ENCODE data around the gene MYO5B. TPM values are rescaled to one million over a fixed set of nuclear protein-coding genes. Genes with fewer than 3 reads are reported as not detected.
A peak's percentile ranks its signal among the peaks of the same experiment; 100 is the strongest.

MYO5B gene
- total and polyA plus RNA-seq, 7 experiments from 2014 or later: 0.02 to 0.04 TPM; not detected in 5

DNA sequence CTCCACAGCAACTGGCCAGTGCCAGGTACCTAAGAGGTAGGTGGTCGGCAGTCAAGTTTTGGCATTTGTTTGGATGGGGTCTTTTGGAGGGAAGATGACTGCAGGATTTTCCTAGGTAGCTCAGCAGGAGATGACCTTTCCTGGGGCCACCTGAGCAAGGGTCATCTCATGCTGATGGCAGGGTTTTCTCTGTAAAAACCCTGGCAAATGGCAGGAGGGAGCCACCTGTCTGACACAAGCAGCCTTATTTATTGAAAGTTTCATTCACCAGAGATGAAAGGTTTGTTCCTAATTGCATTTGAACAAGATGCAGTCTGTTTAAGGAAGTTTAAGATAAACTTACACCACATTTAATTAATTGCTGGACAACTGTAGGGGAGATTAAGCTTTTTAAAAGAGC is 350.0 kb downstream of the MYO5B start:
- no peak for DNase-seq
- H3K4me3 ChIP-seq (ENCODE audit: low read length): no peak overlapping the region
- Mint-ChIP-seq H3K36me3 (peaks cover 0 to 4% (median 0%) of the 10 kb centered on the region in 5 donors), H3K4me1 (peaks cover 0 to 11% (median 0%) of the 10 kb centered on the region in 7 donors), H3K4me3 (no peak overlapping the region), H3K27ac (no peak overlapping the region), H3K9me3 (peaks cover 0 to 2% (median 0%) of the 10 kb centered on the region in 11 donors), H3K27me3 (peaks cover 5 to 16% (median 12%) of the 10 kb centered on the region in 5 donors)
- ATAC-seq: no peak
- no peaks in the 10 kb centered on the region for H3K4me1 ChIP-seq (ENCODE audit: control insufficient read depth in 2 of 2, insufficient read depth in 2 of 2, low read length in 2 of 2)
- POLR2A ChIA-PET: no interaction called here
- CTCF ChIA-PET: no interaction called here
- intact Hi-C loops (cut with micrococcal nuclease): no loop called here
- H3K36me3 ChIP-seq (ENCODE audit: control insufficient read depth in 2 of 3, insufficient read depth in 3 of 3, low read length in 3 of 3): no peaks in the 10 kb centered on the region
- H3K9me3 ChIP-seq (ENCODE audit: control insufficient read depth in 2 of 3, low read length in 3 of 3): no peaks in the 10 kb centered on the region
- H3K27ac ChIP-seq (ENCODE audit: low read depth, low read length): no peak overlapping the region
- H3K27me3 ChIP-seq (ENCODE audit: control insufficient read depth in 2 of 2, insufficient read depth in 2 of 2, low read length in 2 of 2): no peaks in the 10 kb centered on the region

DNA sequence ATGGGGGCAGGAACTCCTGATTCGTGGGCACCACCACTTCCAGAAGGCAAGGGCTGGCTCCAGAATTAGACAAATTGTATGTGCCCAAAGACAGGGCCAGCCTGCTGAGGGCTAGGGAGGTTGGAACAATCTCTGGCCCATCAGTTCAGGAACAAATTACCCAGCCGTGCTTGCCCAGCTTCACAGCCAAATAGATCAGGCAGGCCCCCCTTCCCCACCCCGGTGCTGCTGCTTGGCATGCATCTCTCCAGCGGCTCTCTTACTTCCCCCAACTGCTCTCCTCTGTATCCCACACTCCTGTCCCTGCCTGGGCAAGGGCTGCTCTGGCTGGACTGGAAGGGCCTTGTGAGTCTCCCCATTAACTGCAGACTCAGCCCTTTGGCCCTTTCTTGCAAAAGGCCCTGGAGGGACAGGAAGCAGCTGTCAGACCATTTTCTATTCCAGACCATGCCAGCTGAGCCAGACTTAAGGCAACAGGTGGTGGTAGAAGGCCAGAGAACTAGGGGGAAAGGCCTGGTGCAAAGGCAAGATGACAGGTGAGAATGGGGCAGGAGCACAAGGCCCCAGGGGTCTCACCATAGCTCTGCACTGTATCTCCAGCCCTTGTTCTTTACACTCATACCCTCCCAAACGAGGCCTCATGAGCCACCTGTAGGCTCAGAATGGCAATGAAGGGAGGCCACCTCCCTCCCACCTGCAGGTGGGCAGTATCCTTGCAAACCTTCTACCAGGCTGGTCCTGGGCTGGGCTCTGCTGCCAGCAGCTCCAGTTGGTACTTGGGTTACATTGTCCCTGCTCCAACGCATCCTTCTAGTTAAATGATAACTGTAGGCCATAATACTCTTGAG is 350.9 kb downstream of the MYO5B start:
- peaks cover 0 to 4% (median 0%) of the 10 kb centered on the region in 5 donors for H3K36me3 Mint-ChIP-seq
- CTCF ChIA-PET: no interaction called here
- H3K4me3 Mint-ChIP-seq: no peak overlapping the region
- no peaks in the 10 kb centered on the region for H3K36me3 ChIP-seq (ENCODE audit: control insufficient read depth in 2 of 3, insufficient read depth in 3 of 3, low read length in 3 of 3)
- H3K9me3 ChIP-seq (ENCODE audit: control insufficient read depth in 2 of 3, low read length in 3 of 3): no peaks in the 10 kb centered on the region
- H3K4me1 Mint-ChIP-seq: peaks cover 0 to 11% (median 0%) of the 10 kb centered on the region in 7 donors
- intact Hi-C loops (cut with micrococcal nuclease): no loop called here
- DNase-seq (no peak), ATAC-seq (no peak)
- peaks cover 5 to 14% (median 10%) of the 10 kb centered on the region in 5 donors for H3K27me3 Mint-ChIP-seq
- H3K4me1 ChIP-seq (ENCODE audit: control insufficient read depth in 2 of 2, insufficient read depth in 2 of 2, low read length in 2 of 2): no peaks in the 10 kb centered on the region
- peaks cover 0 to 2% (median 0%) of the 10 kb centered on the region in 11 donors for H3K9me3 Mint-ChIP-seq
- no peaks in the 10 kb centered on the region for H3K27me3 ChIP-seq (ENCODE audit: control insufficient read depth in 2 of 2, insufficient read depth in 2 of 2, low read length in 2 of 2)
- H3K4me3 ChIP-seq (ENCODE audit: low read length): no peak overlapping the region
- no peak overlapping the region for H3K27ac ChIP-seq (ENCODE audit: low read depth, low read length)
- H3K27ac Mint-ChIP-seq: no peak overlapping the region
- POLR2A ChIA-PET: no interaction called here

DNA sequence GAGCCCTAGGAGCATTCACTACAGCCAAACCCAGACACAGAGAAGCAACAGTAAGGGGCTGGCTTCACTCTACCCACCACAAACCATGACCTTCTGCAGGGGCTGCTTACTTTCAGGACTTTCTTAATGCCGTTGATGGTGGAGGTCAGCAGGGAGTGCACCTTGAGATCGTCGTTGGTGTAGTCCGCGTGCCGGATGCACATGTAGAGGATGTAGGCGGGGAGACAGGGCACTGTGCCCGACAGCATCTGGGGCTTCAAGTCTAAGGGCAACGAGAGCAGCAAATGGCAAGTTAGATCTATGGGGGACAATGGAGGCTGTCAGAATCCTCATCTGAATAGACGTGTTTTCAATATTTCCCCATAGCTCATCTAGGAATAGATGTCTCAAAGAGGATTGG is 351.8 kb downstream of the MYO5B start:
- ATAC-seq (no peak), DNase-seq (no peak)
- peaks cover 0 to 10% (median 3%) of the 10 kb centered on the region in 5 donors for H3K27me3 Mint-ChIP-seq
- no peak overlapping the region for H3K27ac Mint-ChIP-seq
- H3K9me3 Mint-ChIP-seq: peaks cover 0 to 2% (median 0%) of the 10 kb centered on the region in 11 donors
- H3K36me3 Mint-ChIP-seq: peaks cover 0 to 5% (median 0%) of the 10 kb centered on the region in 5 donors
- POLR2A ChIA-PET: no interaction called here
- Histone ChIP-seq H3K4me1 (ENCODE audit: control insufficient read depth in 2 of 2, insufficient read depth in 2 of 2, low read length in 2 of 2) (no peaks in the 10 kb centered on the region), H3K9me3 (ENCODE audit: control insufficient read depth in 2 of 3, low read length in 3 of 3) (no peaks in the 10 kb centered on the region), H3K4me3 (ENCODE audit: low read length) (no peak overlapping the region), H3K27ac (ENCODE audit: low read depth, low read length) (no peak overlapping the region), H3K27me3 (ENCODE audit: control insufficient read depth in 2 of 2, insufficient read depth in 2 of 2, low read length in 2 of 2) (no peaks in the 10 kb centered on the region), H3K36me3 (ENCODE audit: control insufficient read depth in 2 of 3, insufficient read depth in 3 of 3, low read length in 3 of 3) (no peaks in the 10 kb centered on the region)
- intact Hi-C loops (cut with micrococcal nuclease): no loop called here
- CTCF ChIA-PET: no interaction called here
- H3K4me3 Mint-ChIP-seq: no peak overlapping the region
- peaks cover 0 to 7% (median 0%) of the 10 kb centered on the region in 7 donors for H3K4me1 Mint-ChIP-seq

DNA sequence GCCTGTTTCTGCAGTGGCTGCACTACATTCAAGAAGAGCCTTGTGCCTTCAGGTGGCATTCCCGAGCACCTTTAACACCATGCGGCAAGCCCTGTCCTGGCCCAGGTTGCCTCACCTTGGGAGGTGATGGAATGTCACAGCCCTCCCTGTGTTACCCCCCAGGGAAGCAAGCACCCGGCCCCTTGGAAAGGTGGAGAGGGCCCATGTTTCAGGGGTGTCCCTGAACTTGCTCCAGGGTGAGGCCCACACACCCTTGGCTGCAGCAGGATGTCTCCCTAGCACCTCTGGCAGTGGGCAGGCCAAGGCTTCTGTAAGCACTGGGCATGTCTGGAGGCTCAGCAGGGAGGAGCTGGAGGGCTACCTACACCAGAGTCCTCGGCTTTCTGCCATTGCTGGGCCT is 352.3 kb downstream of the MYO5B start:
- no peaks in the 10 kb centered on the region for H3K4me1 ChIP-seq (ENCODE audit: control insufficient read depth in 2 of 2, insufficient read depth in 2 of 2, low read length in 2 of 2)
- H3K27ac Mint-ChIP-seq: no peak overlapping the region
- H3K27me3 ChIP-seq (ENCODE audit: control insufficient read depth in 2 of 2, insufficient read depth in 2 of 2, low read length in 2 of 2): no peaks in the 10 kb centered on the region
- intact Hi-C loops (cut with micrococcal nuclease): no loop called here
- H3K27ac ChIP-seq (ENCODE audit: low read depth, low read length): no peak overlapping the region
- H3K9me3 Mint-ChIP-seq: peaks cover 0 to 2% (median 0%) of the 10 kb centered on the region in 11 donors
- H3K4me3 ChIP-seq (ENCODE audit: low read length): no peak overlapping the region
- ATAC-seq (no peak), DNase-seq (no peak)
- peaks cover 0 to 7% (median 0%) of the 10 kb centered on the region in 7 donors for H3K4me1 Mint-ChIP-seq
- peaks cover 0 to 7% (median 0%) of the 10 kb centered on the region in 5 donors for H3K27me3 Mint-ChIP-seq
- no peak overlapping the region for H3K4me3 Mint-ChIP-seq
- POLR2A ChIA-PET: no interaction called here
- peaks cover 0 to 5% (median 0%) of the 10 kb centered on the region in 5 donors for H3K36me3 Mint-ChIP-seq
- H3K36me3 ChIP-seq (ENCODE audit: control insufficient read depth in 2 of 3, insufficient read depth in 3 of 3, low read length in 3 of 3): no peaks in the 10 kb centered on the region
- CTCF ChIA-PET: no interaction called here
- no peaks in the 10 kb centered on the region for H3K9me3 ChIP-seq (ENCODE audit: control insufficient read depth in 2 of 3, low read length in 3 of 3)

DNA sequence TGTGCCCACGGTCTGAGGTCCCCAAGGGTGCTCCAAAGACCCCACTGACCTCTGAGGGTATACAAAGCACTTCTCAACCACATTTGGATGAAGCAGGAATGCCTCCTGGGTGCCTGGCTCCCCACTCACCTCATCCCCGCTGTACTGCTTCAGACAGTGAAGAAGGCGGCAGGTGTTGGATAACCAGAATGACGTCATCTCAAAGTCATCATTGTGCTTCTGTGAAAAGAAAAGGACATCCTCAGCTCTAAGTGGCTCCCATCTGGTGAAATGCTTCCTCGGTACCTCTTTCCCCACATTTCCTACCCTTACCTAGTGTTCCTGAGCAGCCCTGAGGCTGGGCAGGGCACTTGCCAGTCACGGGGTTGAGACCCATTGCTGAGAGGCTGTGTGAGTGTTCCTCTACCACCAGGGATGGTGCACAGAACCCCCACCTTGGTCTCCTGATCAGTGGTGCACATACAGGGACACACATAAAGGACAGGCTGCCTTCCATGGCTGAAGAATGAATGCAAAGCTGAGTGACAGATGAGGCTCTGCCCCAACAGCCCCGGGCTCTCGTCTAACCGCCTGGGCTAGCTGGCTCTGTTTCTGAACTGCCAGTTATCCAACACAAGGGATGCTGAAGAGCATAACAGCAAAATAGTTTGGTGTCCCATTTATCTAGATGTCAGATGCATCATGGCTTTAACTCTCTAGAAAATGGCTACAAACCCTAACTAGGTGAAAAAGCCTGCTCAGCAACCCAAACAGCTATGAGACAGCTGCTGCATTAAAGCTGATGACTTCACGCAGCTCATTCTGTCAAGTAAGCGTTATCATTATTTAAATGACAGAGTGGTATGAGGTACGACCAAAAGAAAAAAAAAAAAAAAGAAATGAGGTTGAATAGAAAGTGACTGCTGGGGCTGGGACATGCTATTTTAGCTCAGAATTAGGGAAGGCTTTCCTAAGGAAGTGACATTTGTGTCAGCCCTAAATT is 353.4 kb downstream of the MYO5B start:
- Histone ChIP-seq H3K27ac (ENCODE audit: low read depth, low read length) (no peak overlapping the region), H3K4me1 (ENCODE audit: control insufficient read depth in 2 of 2, insufficient read depth in 2 of 2, low read length in 2 of 2) (no peaks in the 10 kb centered on the region), H3K27me3 (ENCODE audit: control insufficient read depth in 2 of 2, insufficient read depth in 2 of 2, low read length in 2 of 2) (no peaks in the 10 kb centered on the region), H3K36me3 (ENCODE audit: control insufficient read depth in 2 of 3, insufficient read depth in 3 of 3, low read length in 3 of 3) (no peaks in the 10 kb centered on the region), H3K9me3 (ENCODE audit: control insufficient read depth in 2 of 3, low read length in 3 of 3) (no peaks in the 10 kb centered on the region), H3K4me3 (ENCODE audit: low read length) (no peak overlapping the region)
- Mint-ChIP-seq H3K27me3 (peaks cover 0 to 3% (median 0%) of the 10 kb centered on the region in 5 donors), H3K9me3 (peaks cover 0 to 2% (median 0%) of the 10 kb centered on the region in 11 donors), H3K4me3 (no peak overlapping the region), H3K4me1 (peaks cover 0 to 7% (median 0%) of the 10 kb centered on the region in 7 donors), H3K36me3 (peaks cover 0 to 5% (median 0%) of the 10 kb centered on the region in 5 donors), H3K27ac (peak overlapping the region in 1 of 9 donors; percentile 68)
- ChIA-PET CTCF (no interaction called here), POLR2A (interaction anchor here (0.6 kb wide), 1 partner anchor 564 kb away, joined by 3 read pairs; no protein-coding TSS in a partner anchor)
- no peak for ATAC-seq
- DNase-seq: no peak
- intact Hi-C loops (cut with micrococcal nuclease): loop anchor here in 1 of 2 donors (1.0 kb wide), 1 partner anchor 12 kb away; no protein-coding TSS in a partner anchor

DNA sequence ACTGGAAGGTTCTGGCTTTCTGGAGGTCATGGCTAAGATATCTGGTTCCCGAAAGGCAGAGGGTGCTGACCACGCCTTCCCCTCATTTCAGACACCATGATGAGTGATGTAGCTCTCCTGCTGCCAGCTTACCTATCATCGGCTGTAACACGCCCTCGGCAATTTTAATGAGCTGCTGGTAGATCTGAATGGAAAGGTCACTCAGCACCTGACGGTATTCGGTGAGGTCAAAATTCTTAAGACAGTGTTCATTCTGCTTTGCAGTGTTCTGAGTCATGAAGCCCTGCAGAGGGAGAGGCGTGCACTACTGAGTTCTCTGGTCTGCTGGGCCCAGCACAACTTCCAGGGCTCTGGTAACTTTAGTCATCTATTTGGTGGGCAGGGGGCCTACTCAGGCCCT is 355.9 kb downstream of the MYO5B start:
- ATAC-seq (no peak), DNase-seq (no peak)
- H3K27me3 ChIP-seq (ENCODE audit: control insufficient read depth in 2 of 2, insufficient read depth in 2 of 2, low read length in 2 of 2): no peaks in the 10 kb centered on the region
- ChIA-PET POLR2A (no interaction called here), CTCF (no interaction called here)
- H3K4me1 Mint-ChIP-seq: peaks cover 0 to 7% (median 0%) of the 10 kb centered on the region in 7 donors
- no peak overlapping the region for H3K27ac Mint-ChIP-seq
- no peak overlapping the region for H3K4me3 ChIP-seq (ENCODE audit: low read length)
- no peaks in the 10 kb centered on the region for H3K9me3 ChIP-seq (ENCODE audit: control insufficient read depth in 2 of 3, low read length in 3 of 3)
- no peaks in the 10 kb centered on the region for H3K36me3 ChIP-seq (ENCODE audit: control insufficient read depth in 2 of 3, insufficient read depth in 3 of 3, low read length in 3 of 3)
- no peaks in the 10 kb centered on the region for H3K4me1 ChIP-seq (ENCODE audit: control insufficient read depth in 2 of 2, insufficient read depth in 2 of 2, low read length in 2 of 2)
- no peak overlapping the region for H3K27ac ChIP-seq (ENCODE audit: low read depth, low read length)
- H3K36me3 Mint-ChIP-seq: peaks cover 0 to 5% (median 0%) of the 10 kb centered on the region in 5 donors
- peaks cover 0 to 2% (median 0%) of the 10 kb centered on the region in 11 donors for H3K9me3 Mint-ChIP-seq
- intact Hi-C loops (cut with micrococcal nuclease): no loop called here
- no peaks in the 10 kb centered on the region for H3K27me3 Mint-ChIP-seq
- no peak overlapping the region for H3K4me3 Mint-ChIP-seq

All from naive thymus-derived CD4-positive, alpha-beta T cell (primary cell).